ENCODE measurements around the gene NPAS2. TPM values are rescaled to one million over a fixed set of nuclear protein-coding genes. Genes with fewer than 3 reads are reported as not detected.

Gene NPAS2
- total RNA-seq, 1 experiment from 2014 or later, result 20.4 TPM

GRCh38 chr2:100852999-100853908 is 33.3 kb downstream of the NPAS2 start:
- peak; percentile 55; the same call in 1 of the 2 replicates for ATAC-seq
- POLR2A ChIA-PET, result no interaction called here
- H3K4me2 ChIP-seq (ENCODE audit: low read length), result no peak overlapping the region

More at GRCh38 chr2:100852999-100853908, 33.3 kb downstream of the NPAS2 start:
- ChIA-PET RAD21 (ENCODE audit: low non-redundant PET in 1 of 2, low total read pairs in 2 of 2, uncharacterized antibody in 2 of 2, unreplicated experiment in 2 of 2) (no interaction called here), CTCF (no interaction called here)
- peaks cover 0 to 27% of the 10 kb centered on the region in 2 experiments; a peak in 3 of 4 replicates for H3K4me1 ChIP-seq (ENCODE audit: control insufficient read depth in 1 of 2, insufficient read depth in 2 of 2, low read length in 2 of 2)
- no peak overlapping the region for H2AFZ ChIP-seq (ENCODE audit: low read depth, low read length, poor library complexity, severe bottlenecking)
- no peaks in the 10 kb centered on the region for H3K9me3 ChIP-seq (ENCODE audit: control insufficient read depth in 1 of 2, insufficient read depth in 1 of 2, low read depth in 1 of 2, low read length in 2 of 2)
- no peaks in the 10 kb centered on the region for H3K36me3 ChIP-seq (ENCODE audit: control insufficient read depth in 1 of 2, insufficient read depth in 2 of 2, low read length in 2 of 2)
- H3K27me3 ChIP-seq (ENCODE audit: insufficient read depth, low read length), result no peaks in the 10 kb centered on the region
- no peaks in the 10 kb centered on the region for H4K20me1 ChIP-seq (ENCODE audit: insufficient read depth)
- TF ChIP-seq, protein P1, sequence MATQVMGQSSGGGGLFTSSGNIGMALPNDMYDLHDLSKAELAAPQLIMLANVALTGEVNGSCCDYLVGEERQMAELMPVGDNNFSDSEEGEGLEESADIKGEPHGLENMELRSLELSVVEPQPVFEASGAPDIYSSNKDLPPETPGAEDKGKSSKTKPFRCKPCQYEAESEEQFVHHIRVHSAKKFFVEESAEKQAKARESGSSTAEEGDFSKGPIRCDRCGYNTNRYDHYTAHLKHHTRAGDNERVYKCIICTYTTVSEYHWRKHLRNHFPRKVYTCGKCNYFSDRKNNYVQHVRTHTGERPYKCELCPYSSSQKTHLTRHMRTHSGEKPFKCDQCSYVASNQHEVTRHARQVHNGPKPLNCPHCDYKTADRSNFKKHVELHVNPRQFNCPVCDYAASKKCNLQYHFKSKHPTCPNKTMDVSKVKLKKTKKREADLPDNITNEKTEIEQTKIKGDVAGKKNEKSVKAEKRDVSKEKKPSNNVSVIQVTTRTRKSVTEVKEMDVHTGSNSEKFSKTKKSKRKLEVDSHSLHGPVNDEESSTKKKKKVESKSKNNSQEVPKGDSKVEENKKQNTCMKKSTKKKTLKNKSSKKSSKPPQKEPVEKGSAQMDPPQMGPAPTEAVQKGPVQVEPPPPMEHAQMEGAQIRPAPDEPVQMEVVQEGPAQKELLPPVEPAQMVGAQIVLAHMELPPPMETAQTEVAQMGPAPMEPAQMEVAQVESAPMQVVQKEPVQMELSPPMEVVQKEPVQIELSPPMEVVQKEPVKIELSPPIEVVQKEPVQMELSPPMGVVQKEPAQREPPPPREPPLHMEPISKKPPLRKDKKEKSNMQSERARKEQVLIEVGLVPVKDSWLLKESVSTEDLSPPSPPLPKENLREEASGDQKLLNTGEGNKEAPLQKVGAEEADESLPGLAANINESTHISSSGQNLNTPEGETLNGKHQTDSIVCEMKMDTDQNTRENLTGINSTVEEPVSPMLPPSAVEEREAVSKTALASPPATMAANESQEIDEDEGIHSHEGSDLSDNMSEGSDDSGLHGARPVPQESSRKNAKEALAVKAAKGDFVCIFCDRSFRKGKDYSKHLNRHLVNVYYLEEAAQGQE (IDR thresholded peaks at IDR 0.05; ENCODE audit: low read depth), result no peak
- TF ChIP-seq SIN3A (IDR thresholded peaks at IDR 0.05; ENCODE audit: low read depth) (no peak), RAD21 (IDR thresholded peaks at IDR 0.05; ENCODE audit: low read depth) (peak; percentile 45), CTCF (IDR thresholded peaks at IDR 0.05 in 2 of 3, conservative IDR thresholded peaks at IDR 0.05 in 1 of 3; ENCODE audit: borderline replicate concordance in 1 of 3, insufficient read depth in 1 of 3, low read depth in 2 of 3, low read length in 2 of 3) (peak in 2 of 3 experiments; percentile 12 to 23; a peak in 1 of 6 replicates), POLR2A (IDR thresholded peaks at IDR 0.05; ENCODE audit: borderline replicate concordance, extremely low read depth, insufficient read depth, insufficient read length) (no peak), ZFX (IDR thresholded peaks at IDR 0.05) (no peak), ZBTB33 (IDR thresholded peaks at IDR 0.05; ENCODE audit: extremely low read depth, insufficient replicate concordance, low read length) (no peak)
- TF ChIP-seq, protein P2, sequence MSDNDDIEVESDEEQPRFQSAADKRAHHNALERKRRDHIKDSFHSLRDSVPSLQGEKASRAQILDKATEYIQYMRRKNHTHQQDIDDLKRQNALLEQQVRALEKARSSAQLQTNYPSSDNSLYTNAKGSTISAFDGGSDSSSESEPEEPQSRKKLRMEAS (IDR thresholded peaks at IDR 0.05), result 0 out of 2 replicates have a peak, but pooled peaks have one; percentile 28
- H3K27ac ChIP-seq (ENCODE audit: low read depth, low read length), result no peak overlapping the region
- no peak for DNase-seq (ENCODE audit: low read depth, low spot score)
- no peaks in the 10 kb centered on the region for H3K9me2 ChIP-seq (ENCODE audit: insufficient read depth)
- H3K9ac ChIP-seq (ENCODE audit: low read length), result no peak overlapping the region
- intact Hi-C loops (cut with micrococcal nuclease), result no loop called here
- H3K79me2 ChIP-seq (ENCODE audit: insufficient read depth, low read length), result peaks cover 2% of the 10 kb centered on the region
- no peak overlapping the region for H3K4me3 ChIP-seq (replicated peaks in 1 of 2; ENCODE audit: low read depth in 1 of 2, low read length in 2 of 2)
- BruUV-seq (replicated peaks), result no TSS peak

Data from HCT116 (cell line).